ENCODE data around the gene CD44. TPM values are rescaled to one million over a fixed set of nuclear protein-coding genes. Genes with fewer than 3 reads are reported as not detected.

The CD44 gene
- total RNA-seq, 4 donors from 2014 or later: 211 to 319 (median 266) TPM

DNA sequence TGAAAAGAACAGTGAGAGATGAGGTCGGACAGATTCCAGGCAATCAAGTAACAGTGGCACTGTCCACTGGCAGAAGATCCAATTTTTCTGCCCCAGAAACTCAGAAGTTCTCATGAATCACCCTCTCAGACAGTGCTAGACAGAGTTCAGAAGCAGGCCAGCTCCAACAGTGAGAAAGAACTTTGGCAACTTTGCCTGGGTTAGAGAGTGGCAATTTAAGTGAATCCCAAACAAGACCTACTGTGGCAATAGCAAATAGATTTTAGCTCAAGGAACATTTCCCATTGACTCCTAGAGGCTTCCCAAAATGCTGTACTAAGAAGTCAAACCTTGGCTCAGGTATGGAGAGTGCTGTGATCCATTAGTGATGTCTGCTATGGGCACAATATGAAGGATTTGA is 12.3 kb downstream of the CD44 start:
- Histone ChIP-seq H3K27me3 (no peaks in the 10 kb centered on the region), H3K9me3 (no peaks in the 10 kb centered on the region), H3K4me1 (peaks cover 3 to 70% (median 5%) of the 10 kb centered on the region in 3 donors), H3K27ac (peak overlapping the region in 3 of 4 donors; percentile 1 to 24 (median 22)), H3K4me3 (no peak overlapping the region), H3K36me3 (no peaks in the 10 kb centered on the region)
- WGBS, 2 donors (ENCODE audit: low coverage in 1 of 2): 56 to 57% methylated on average over 1 of the region's 1 CpG
- ATAC-seq: no peak
- TF ChIP-seq, protein P1, sequence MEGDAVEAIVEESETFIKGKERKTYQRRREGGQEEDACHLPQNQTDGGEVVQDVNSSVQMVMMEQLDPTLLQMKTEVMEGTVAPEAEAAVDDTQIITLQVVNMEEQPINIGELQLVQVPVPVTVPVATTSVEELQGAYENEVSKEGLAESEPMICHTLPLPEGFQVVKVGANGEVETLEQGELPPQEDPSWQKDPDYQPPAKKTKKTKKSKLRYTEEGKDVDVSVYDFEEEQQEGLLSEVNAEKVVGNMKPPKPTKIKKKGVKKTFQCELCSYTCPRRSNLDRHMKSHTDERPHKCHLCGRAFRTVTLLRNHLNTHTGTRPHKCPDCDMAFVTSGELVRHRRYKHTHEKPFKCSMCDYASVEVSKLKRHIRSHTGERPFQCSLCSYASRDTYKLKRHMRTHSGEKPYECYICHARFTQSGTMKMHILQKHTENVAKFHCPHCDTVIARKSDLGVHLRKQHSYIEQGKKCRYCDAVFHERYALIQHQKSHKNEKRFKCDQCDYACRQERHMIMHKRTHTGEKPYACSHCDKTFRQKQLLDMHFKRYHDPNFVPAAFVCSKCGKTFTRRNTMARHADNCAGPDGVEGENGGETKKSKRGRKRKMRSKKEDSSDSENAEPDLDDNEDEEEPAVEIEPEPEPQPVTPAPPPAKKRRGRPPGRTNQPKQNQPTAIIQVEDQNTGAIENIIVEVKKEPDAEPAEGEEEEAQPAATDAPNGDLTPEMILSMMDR (IDR thresholded peaks at IDR 0.05): no peak
- TF ChIP-seq POLR2AphosphoS5 (IDR thresholded peaks at IDR 0.05): no peak
- no peak for TF ChIP-seq EP300 (IDR thresholded peaks at IDR 0.05)
- no peak for TF ChIP-seq POLR2A (IDR thresholded peaks at IDR 0.05)

DNA sequence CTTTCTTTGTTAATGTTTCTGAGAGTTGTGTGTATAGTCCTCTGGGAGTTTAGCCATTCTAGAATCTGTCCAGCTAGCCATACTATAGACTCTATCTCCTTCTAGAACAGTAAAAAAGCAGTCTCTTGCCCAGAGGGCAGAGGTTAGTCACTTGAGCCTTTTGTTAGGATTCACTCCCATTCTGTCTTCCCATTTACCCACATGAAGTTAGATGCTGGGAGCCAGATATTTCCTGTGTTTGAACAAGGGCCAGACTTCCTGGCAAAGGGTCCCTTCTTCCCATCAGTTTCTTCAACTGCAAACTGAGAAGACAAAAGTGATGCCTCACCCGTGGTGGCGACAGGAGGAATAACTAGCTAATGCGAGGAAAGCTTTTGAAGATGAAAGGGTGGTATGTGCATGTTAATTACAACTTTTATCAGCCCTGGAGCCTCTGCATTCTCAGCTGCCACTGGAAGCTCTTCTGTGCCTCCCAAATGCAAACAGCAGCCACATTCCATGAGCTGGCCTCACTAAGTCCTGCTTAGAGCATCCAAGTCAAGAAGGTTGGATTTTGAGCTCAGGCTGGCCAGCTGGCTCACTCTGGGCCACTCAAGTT is 12.8 kb downstream of the CD44 start:
- Histone ChIP-seq H3K4me1 (peaks cover 3 to 70% (median 5%) of the 10 kb centered on the region in 3 donors), H3K27ac (peak overlapping the region in 3 of 4 donors; percentile 1 to 24 (median 11)), H3K27me3 (no peaks in the 10 kb centered on the region), H3K9me3 (no peaks in the 10 kb centered on the region), H3K36me3 (no peaks in the 10 kb centered on the region), H3K4me3 (no peak overlapping the region)
- no peak for ATAC-seq
- WGBS, 2 donors (ENCODE audit: low coverage in 1 of 2): 30 to 71% methylated on average over 2 to 3 of the region's 3 CpGs
- TF ChIP-seq POLR2AphosphoS5 (IDR thresholded peaks at IDR 0.05) (no peak), POLR2A (IDR thresholded peaks at IDR 0.05) (no peak), EP300 (IDR thresholded peaks at IDR 0.05) (no peak)
- TF ChIP-seq, protein P1 (IDR thresholded peaks at IDR 0.05): no peak

DNA sequence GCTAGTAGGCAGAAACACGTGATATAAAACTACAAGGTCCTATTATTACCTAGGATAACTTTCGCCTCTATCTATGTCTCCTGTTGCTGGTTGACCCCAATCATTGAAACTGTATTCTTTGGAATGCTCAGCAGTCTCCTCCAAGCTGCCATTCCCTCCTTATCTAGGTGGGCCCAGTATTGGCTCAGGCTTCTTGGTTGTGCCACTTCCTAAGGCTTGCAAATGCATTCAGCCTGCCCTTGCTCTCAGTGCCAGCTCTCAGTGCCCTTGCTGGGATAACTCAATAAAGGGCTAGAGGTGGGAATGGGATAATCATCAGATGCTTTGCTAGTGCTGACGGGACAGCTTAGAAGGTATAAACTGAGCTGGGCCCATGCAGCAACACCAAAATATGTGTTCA is 13.6 kb downstream of the CD44 start:
- H3K36me3 ChIP-seq: no peaks in the 10 kb centered on the region
- H3K27me3 ChIP-seq: no peaks in the 10 kb centered on the region
- TF ChIP-seq POLR2AphosphoS5 (IDR thresholded peaks at IDR 0.05) (no peak), POLR2A (IDR thresholded peaks at IDR 0.05) (no peak), EP300 (IDR thresholded peaks at IDR 0.05) (no peak)
- TF ChIP-seq, protein P1 (IDR thresholded peaks at IDR 0.05): no peak
- ATAC-seq: no peak
- no peaks in the 10 kb centered on the region for H3K9me3 ChIP-seq
- H3K4me1 ChIP-seq: peaks cover 3 to 70% (median 6%) of the 10 kb centered on the region in 3 donors
- peak overlapping the region in 1 of 4 donors; percentile 24 for H3K27ac ChIP-seq
- WGBS, 2 donors (ENCODE audit: low coverage in 1 of 2): 40 to 92% methylated on average over 1 to 2 of the region's 3 CpGs
- H3K4me3 ChIP-seq: no peak overlapping the region

DNA sequence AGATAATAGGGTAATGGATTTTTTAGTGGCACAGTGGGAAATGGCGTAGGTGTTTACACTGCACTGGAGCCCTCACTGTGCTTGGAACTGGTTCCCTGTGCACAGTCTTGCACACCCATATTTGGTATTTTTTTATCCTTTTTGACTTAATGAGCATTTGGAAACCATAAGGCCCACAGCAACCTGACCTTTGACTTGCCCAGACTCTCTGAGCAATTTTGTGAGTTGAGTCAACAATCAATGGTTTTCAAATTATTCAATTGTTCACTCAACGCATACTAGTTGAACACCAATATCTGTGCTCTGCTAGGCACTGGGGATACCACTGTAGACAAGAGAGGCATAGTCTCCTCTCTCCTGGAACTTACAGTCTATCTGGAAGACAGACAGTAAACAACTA is 14.3 kb downstream of the CD44 start:
- H3K9me3 ChIP-seq: no peaks in the 10 kb centered on the region
- TF ChIP-seq POLR2A (IDR thresholded peaks at IDR 0.05) (no peak), POLR2AphosphoS5 (IDR thresholded peaks at IDR 0.05) (no peak), EP300 (IDR thresholded peaks at IDR 0.05) (no peak)
- TF ChIP-seq, protein P1 (IDR thresholded peaks at IDR 0.05): no peak
- peaks cover 3 to 74% (median 14%) of the 10 kb centered on the region in 3 donors for H3K4me1 ChIP-seq
- no peak overlapping the region for H3K4me3 ChIP-seq
- no peak for ATAC-seq
- H3K27ac ChIP-seq: no peak overlapping the region
- 76 to 87% methylated on average over 2 of the region's 2 CpGs for WGBS, 2 donors (ENCODE audit: low coverage in 1 of 2)
- no peaks in the 10 kb centered on the region for H3K27me3 ChIP-seq
- H3K36me3 ChIP-seq: no peaks in the 10 kb centered on the region

DNA sequence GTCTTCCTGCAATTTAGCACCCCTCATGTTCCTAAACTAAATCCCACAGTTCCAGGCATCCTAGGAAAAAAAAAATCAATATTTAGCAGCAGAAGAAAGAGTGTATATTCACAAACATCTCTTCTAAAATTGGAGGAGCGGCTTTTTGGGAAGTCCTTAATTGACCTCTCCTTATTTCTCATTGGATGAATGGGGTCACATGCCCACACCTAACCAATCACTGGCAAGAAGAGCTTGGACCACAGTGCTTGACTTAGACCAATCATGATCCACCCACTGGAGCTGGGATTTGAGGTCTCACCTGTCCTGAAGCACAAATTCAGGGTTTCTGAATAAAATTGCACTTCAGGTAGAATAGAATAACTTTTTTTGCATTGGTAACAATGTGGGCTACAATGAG is 16.0 kb downstream of the CD44 start:
- ATAC-seq: no peak
- Histone ChIP-seq H3K36me3 (no peaks in the 10 kb centered on the region), H3K9me3 (no peaks in the 10 kb centered on the region), H3K4me3 (no peak overlapping the region), H3K4me1 (peaks cover 11 to 74% (median 24%) of the 10 kb centered on the region in 3 donors), H3K27ac (no peak overlapping the region), H3K27me3 (no peaks in the 10 kb centered on the region)
- TF ChIP-seq POLR2A (IDR thresholded peaks at IDR 0.05) (no peak), POLR2AphosphoS5 (IDR thresholded peaks at IDR 0.05) (no peak), EP300 (IDR thresholded peaks at IDR 0.05) (no peak)
- TF ChIP-seq, protein P1 (IDR thresholded peaks at IDR 0.05): no peak
- WGBS, 2 donors (ENCODE audit: low coverage in 1 of 2): 92% methylated on average over 1 of the region's 1 CpG

All from gastroesophageal sphincter (tissue), 4 donors.